Prostate gland (tissue), 2 donors: ENCODE results near the gene TTLL5.

Experiments used
- POLR2A ChIP-seq: fragments of 450-650 bp; IDR thresholded peaks from one replicate; pipeline ENCODE4 v1.6.1; 2016; ENCODE audit warnings: antibody characterized with exemption, mild to moderate bottlenecking
- TF ChIP-seq, protein P1 (sequence below), 4 experiments: fragments of 200-600 bp in 2 of 4; fragments of 450-650 bp in 2 of 4; sonication (generic) in 2 of 4; IDR thresholded peaks; 1 replicate in 3 of 4; 2 replicates in 1 of 4; pipeline ENCODE4 v1.5.1; 2016 to 2019; ENCODE audit warnings: antibody characterized with exemption in 4 of 4, mild to moderate bottlenecking in 2 of 4, moderate library complexity in 2 of 4

DNA sequence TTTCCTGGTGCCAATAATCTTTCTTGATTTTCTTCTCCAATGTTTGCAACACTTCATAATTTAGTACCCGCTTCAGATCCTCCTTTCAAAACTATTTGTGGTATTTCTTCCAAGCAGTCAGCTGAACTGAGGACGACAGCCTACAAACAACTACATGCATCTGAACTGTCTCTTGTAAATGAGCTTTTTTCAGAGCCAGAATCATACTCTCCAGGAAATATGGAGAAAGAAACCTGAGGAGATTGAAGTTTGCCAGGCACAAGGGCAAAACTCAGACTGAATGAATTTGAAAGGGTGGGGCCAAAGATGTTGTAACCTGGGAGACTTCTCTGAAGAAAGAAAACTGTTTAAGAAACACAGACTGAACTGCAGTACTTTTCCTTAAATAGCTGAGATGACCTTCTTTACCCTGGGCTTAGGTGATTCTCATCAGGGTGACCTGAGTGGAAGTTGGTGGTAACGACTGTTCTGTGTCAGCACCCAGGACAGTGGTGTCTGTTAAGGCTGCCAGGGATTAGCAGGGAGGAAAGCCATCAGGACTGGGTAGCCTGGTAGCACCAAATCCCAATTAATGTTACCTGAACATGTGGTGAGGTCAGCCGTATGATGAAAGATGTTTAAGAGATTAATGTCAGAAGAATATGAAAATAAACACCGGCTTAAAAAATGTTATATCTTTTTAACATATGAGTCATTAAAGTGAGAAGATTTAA lies 225.7 kb downstream of the TTLL5 start:
- TF ChIP-seq, protein P1, sequence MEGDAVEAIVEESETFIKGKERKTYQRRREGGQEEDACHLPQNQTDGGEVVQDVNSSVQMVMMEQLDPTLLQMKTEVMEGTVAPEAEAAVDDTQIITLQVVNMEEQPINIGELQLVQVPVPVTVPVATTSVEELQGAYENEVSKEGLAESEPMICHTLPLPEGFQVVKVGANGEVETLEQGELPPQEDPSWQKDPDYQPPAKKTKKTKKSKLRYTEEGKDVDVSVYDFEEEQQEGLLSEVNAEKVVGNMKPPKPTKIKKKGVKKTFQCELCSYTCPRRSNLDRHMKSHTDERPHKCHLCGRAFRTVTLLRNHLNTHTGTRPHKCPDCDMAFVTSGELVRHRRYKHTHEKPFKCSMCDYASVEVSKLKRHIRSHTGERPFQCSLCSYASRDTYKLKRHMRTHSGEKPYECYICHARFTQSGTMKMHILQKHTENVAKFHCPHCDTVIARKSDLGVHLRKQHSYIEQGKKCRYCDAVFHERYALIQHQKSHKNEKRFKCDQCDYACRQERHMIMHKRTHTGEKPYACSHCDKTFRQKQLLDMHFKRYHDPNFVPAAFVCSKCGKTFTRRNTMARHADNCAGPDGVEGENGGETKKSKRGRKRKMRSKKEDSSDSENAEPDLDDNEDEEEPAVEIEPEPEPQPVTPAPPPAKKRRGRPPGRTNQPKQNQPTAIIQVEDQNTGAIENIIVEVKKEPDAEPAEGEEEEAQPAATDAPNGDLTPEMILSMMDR (IDR thresholded peaks at IDR 0.05) = no peak
- no peak for TF ChIP-seq POLR2A
